ENCODE measurements around the gene ARHGEF16. TPM values are rescaled to one million over a fixed set of nuclear protein-coding genes. Genes with fewer than 3 reads are reported as not detected.

ARHGEF16 gene
- total and polyA plus RNA-seq, 9 donors = 0.13 to 8.4 (median 1.7) TPM

GRCh38 chr1:3508757-3509415 is 54.4 kb downstream of the ARHGEF16 start:
- intact Hi-C loops (cut with DNase I) = no loop called here
- 91 to 99% (median 92%) methylated on average over 27 to 33 of the region's 33 CpGs for WGBS, 3 donors
- DNase-seq = no peak
- H3K27ac ChIP-seq = no peak overlapping the region
- no peak overlapping the region for H3K4me3 ChIP-seq
- H3K27me3 ChIP-seq = no peaks in the 10 kb centered on the region
- no peaks in the 10 kb centered on the region for H3K36me3 ChIP-seq
- no peak for TF ChIP-seq POLR2A (IDR thresholded peaks at IDR 0.05)
- H3K9me3 ChIP-seq = no peaks in the 10 kb centered on the region
- no peaks in the 10 kb centered on the region for H3K4me1 ChIP-seq (ENCODE audit: insufficient read depth)

- DNase-seq = no peak
- H3K36me3 ChIP-seq = no peaks in the 10 kb centered on the region
- intact Hi-C loops (cut with DNase I) = no loop called here
- no peaks in the 10 kb centered on the region for H3K4me1 ChIP-seq (ENCODE audit: insufficient read depth)
- TF ChIP-seq CTCF (IDR thresholded peaks at IDR 0.05) (no peak), EP300 (IDR thresholded peaks at IDR 0.05) (no peak), POLR2A (IDR thresholded peaks at IDR 0.05) (no peak)
- H3K27me3 ChIP-seq = no peaks in the 10 kb centered on the region
- H3K9me3 ChIP-seq = no peaks in the 10 kb centered on the region
- H3K4me3 ChIP-seq = no peak overlapping the region
- H3K27ac ChIP-seq = no peak overlapping the region
- WGBS, 3 donors = 88 to 94% (median 89%) methylated on average over 21 of the region's 21 CpGs
These were observed 55.3 kb downstream of the ARHGEF16 start for GRCh38 chr1:3509721-3510120.

- 88 to 91% (median 89%) methylated on average over 30 to 32 of the region's 32 CpGs for WGBS, 3 donors
- Histone ChIP-seq H3K4me1 (ENCODE audit: insufficient read depth) (no peaks in the 10 kb centered on the region), H3K4me3 (no peak overlapping the region), H3K36me3 (no peaks in the 10 kb centered on the region), H3K9me3 (no peaks in the 10 kb centered on the region), H3K27ac (no peak overlapping the region), H3K27me3 (no peaks in the 10 kb centered on the region)
- TF ChIP-seq POLR2A (IDR thresholded peaks at IDR 0.05) (no peak), CTCF (IDR thresholded peaks at IDR 0.05) (no peak), EP300 (IDR thresholded peaks at IDR 0.05) (no peak)
- DNase-seq = no peak
- intact Hi-C loops (cut with DNase I) = no loop called here
These were observed 55.9 kb downstream of the ARHGEF16 start for GRCh38 chr1:3510136-3510955.

- Histone ChIP-seq H3K27me3 (no peaks in the 10 kb centered on the region), H3K9me3 (no peaks in the 10 kb centered on the region), H3K27ac (no peak overlapping the region), H3K4me3 (no peak overlapping the region), H3K4me1 (ENCODE audit: insufficient read depth) (no peaks in the 10 kb centered on the region), H3K36me3 (no peaks in the 10 kb centered on the region)
- intact Hi-C loops (cut with DNase I) = no loop called here
- 87 to 91% (median 90%) methylated on average over 12 of the region's 12 CpGs for WGBS, 3 donors
- TF ChIP-seq POLR2A (IDR thresholded peaks at IDR 0.05) = no peak
- TF ChIP-seq EP300 (IDR thresholded peaks at IDR 0.05) = no peak
- TF ChIP-seq CTCF (IDR thresholded peaks at IDR 0.05) = no peak
- no peak for DNase-seq
These were observed 56.4 kb downstream of the ARHGEF16 start for GRCh38 chr1:3510956-3511250.

GRCh38 chr1:3511306-3511705 is 56.8 kb downstream of the ARHGEF16 start:
- H3K27me3 ChIP-seq = no peaks in the 10 kb centered on the region
- H3K9me3 ChIP-seq = no peaks in the 10 kb centered on the region
- intact Hi-C loops (cut with DNase I) = no loop called here
- H3K36me3 ChIP-seq = no peaks in the 10 kb centered on the region
- no peaks in the 10 kb centered on the region for H3K4me1 ChIP-seq (ENCODE audit: insufficient read depth)
- no peak overlapping the region for H3K4me3 ChIP-seq
- H3K27ac ChIP-seq = no peak overlapping the region
- TF ChIP-seq POLR2A (IDR thresholded peaks at IDR 0.05) = no peak
- no peak for TF ChIP-seq CTCF (IDR thresholded peaks at IDR 0.05)
- no peak for DNase-seq
- WGBS, 3 donors = 91 to 98% (median 94%) methylated on average over 13 to 16 of the region's 16 CpGs
